ENCODE measurements around the gene ARHGEF39. TPM values are rescaled to one million over a fixed set of nuclear protein-coding genes. Genes with fewer than 3 reads are reported as not detected.

Gene ARHGEF39, protein sequence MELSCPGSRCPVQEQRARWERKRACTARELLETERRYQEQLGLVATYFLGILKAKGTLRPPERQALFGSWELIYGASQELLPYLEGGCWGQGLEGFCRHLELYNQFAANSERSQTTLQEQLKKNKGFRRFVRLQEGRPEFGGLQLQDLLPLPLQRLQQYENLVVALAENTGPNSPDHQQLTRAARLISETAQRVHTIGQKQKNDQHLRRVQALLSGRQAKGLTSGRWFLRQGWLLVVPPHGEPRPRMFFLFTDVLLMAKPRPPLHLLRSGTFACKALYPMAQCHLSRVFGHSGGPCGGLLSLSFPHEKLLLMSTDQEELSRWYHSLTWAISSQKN
- total RNA-seq = 0.38 TPM
- long read RNA-seq = 0 reads

DNA sequence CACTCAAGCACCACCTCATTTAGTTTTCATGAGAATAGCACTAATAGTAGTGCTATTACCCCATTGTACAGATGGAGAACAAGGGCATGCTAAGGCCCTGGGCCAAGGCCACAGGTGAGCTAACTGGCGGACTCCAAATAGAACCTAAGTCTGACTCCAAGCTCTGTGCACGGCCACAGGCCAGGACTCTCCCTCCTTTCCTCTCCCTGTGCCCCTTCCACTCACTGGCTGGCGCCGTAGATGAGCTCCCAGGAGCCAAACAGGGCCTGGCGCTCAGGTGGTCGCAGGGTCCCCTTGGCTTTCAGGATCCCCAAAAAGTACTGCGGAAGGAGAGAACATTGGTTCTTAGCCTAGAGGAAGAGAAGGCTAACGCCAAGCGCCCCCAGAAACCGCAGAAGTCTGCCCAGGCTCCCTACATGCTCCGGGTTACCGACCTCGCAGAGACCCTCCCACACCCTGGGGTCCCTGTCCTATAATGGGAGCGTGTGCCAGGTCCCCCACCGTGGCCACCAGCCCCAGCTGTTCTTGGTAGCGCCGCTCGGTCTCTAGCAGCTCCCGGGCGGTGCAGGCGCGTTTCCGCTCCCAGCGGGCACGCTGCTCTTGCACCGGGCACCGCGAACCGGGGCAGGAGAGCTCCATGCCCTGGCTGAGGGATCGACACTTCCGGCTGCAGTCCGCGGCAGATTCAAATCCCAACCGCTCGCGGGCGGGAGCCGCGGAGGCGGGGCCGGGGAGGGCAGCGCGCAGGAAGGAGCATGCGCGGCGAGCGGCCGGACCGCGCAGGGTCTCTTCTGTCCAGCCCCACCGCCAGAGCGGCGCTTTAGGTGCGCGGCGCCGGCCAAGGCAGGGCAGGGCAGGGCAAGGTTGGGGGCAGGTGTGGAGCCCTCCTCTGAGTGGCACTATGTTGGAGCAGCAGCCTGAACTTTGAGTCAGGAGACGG is at the start of gene ARHGEF39:
TSS of gene ARHGEF39 (minus strand) at position 665 of the 940 bp plus-strand sequence. CDS start at position 639, 26 bp downstream.
- H3K4me3 ChIP-seq = peak within 1 kb of the TSS; percentile 53
- TF ChIP-seq, protein P1, sequence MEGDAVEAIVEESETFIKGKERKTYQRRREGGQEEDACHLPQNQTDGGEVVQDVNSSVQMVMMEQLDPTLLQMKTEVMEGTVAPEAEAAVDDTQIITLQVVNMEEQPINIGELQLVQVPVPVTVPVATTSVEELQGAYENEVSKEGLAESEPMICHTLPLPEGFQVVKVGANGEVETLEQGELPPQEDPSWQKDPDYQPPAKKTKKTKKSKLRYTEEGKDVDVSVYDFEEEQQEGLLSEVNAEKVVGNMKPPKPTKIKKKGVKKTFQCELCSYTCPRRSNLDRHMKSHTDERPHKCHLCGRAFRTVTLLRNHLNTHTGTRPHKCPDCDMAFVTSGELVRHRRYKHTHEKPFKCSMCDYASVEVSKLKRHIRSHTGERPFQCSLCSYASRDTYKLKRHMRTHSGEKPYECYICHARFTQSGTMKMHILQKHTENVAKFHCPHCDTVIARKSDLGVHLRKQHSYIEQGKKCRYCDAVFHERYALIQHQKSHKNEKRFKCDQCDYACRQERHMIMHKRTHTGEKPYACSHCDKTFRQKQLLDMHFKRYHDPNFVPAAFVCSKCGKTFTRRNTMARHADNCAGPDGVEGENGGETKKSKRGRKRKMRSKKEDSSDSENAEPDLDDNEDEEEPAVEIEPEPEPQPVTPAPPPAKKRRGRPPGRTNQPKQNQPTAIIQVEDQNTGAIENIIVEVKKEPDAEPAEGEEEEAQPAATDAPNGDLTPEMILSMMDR (IDR thresholded peaks at IDR 0.05) = peak; percentile 25
- DNase-seq (peak; percentile 91), ATAC-seq (peak; percentile 94)
- no peaks in the 10 kb centered on the region for H3K27me3 ChIP-seq
- peak within 1 kb of the TSS; percentile 64 for H3K27ac ChIP-seq
- H3K9me3 ChIP-seq = no peaks in the 10 kb centered on the region
- intact Hi-C loops (cut with DNase I) = no loop called here
- H3K36me3 ChIP-seq = peaks cover 3% of the 10 kb centered on the region
- peaks cover 21% of the 10 kb centered on the region for H3K4me1 ChIP-seq

DNA sequence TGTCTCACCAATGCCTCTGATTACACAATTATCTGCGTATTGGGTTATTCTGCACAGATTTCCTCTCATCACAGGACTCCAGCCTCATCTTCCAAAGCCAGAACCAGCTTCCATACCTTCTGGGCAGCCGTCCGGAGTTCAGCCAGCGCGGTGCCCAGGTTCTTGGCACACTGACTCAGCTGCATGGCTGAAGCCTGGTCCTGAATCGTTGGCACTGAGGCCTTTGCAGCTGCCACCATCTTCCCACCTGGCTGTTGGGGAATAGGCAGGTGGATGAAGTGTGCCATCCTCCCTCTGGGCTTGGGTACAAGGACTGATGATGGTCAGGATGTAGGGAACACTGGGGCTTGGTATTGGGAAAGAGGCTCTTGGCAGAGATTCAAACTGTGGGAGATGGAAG is 49.1 kb upstream of the ARHGEF39 start:
- Histone ChIP-seq H3K27ac (no peak overlapping the region), H3K27me3 (no peaks in the 10 kb centered on the region), H3K4me1 (no peaks in the 10 kb centered on the region), H3K36me3 (peaks cover 100% of the 10 kb centered on the region), H3K4me3 (no peak overlapping the region), H3K9me3 (no peaks in the 10 kb centered on the region)
- TF ChIP-seq, protein P1 (IDR thresholded peaks at IDR 0.05) = no peak
- intact Hi-C loops (cut with DNase I) = no loop called here
- DNase-seq (no peak), ATAC-seq (no peak)

- H3K27me3 ChIP-seq = no peaks in the 10 kb centered on the region
- no peaks in the 10 kb centered on the region for H3K4me1 ChIP-seq
- TF ChIP-seq, protein P1 (IDR thresholded peaks at IDR 0.05) = no peak
- ATAC-seq = no peak
- H3K4me3 ChIP-seq = no peak overlapping the region
- H3K36me3 ChIP-seq = peaks cover 100% of the 10 kb centered on the region
- DNase-seq = no peak
- no peaks in the 10 kb centered on the region for H3K9me3 ChIP-seq
- intact Hi-C loops (cut with DNase I) = no loop called here
- H3K27ac ChIP-seq = no peak overlapping the region
Observed at GRCh38 chr9:35713578-35713977, 48.6 kb upstream of the ARHGEF39 start.

GRCh38 chr9:35712762-35713400 is 47.9 kb upstream of the ARHGEF39 start:
- H3K27ac ChIP-seq = no peak overlapping the region
- DNase-seq = no peak
- intact Hi-C loops (cut with DNase I) = no loop called here

More at GRCh38 chr9:35712762-35713400, 47.9 kb upstream of the ARHGEF39 start:
- H3K36me3 ChIP-seq = peaks cover 100% of the 10 kb centered on the region
- no peaks in the 10 kb centered on the region for H3K27me3 ChIP-seq
- no peak overlapping the region for H3K4me3 ChIP-seq
- no peaks in the 10 kb centered on the region for H3K9me3 ChIP-seq
- TF ChIP-seq, protein P1 (IDR thresholded peaks at IDR 0.05) = no peak
- ATAC-seq = no peak
- no peaks in the 10 kb centered on the region for H3K4me1 ChIP-seq
